ENCODE measurements around the gene COG4.

DNA sequence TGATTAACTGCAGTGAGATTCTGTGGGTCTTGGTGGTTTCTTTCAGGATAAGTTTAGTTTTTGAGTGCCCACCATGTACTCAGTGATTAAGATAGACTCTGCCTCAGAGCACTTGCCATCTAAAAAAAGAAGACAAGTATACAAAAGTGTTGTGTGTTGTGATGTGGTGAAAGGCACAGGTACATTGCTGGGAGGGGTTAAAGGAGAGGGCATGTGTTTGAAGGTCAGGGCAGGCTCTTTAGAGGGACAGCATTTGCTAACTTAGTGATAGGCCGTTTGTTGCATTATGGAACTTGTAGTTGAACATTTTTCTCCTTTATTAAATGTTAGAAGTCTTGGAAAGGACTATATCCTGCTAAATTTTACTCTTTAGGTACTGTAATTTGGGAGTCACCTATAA is 26.7 kb upstream of the COG4 start:
- TF ChIP-seq, protein P1, sequence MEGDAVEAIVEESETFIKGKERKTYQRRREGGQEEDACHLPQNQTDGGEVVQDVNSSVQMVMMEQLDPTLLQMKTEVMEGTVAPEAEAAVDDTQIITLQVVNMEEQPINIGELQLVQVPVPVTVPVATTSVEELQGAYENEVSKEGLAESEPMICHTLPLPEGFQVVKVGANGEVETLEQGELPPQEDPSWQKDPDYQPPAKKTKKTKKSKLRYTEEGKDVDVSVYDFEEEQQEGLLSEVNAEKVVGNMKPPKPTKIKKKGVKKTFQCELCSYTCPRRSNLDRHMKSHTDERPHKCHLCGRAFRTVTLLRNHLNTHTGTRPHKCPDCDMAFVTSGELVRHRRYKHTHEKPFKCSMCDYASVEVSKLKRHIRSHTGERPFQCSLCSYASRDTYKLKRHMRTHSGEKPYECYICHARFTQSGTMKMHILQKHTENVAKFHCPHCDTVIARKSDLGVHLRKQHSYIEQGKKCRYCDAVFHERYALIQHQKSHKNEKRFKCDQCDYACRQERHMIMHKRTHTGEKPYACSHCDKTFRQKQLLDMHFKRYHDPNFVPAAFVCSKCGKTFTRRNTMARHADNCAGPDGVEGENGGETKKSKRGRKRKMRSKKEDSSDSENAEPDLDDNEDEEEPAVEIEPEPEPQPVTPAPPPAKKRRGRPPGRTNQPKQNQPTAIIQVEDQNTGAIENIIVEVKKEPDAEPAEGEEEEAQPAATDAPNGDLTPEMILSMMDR (IDR thresholded peaks at IDR 0.05; ENCODE audit: low read depth, low read length), result no peak
- no peak for TF ChIP-seq POLR2A (IDR thresholded peaks at IDR 0.05; ENCODE audit: extremely low read depth, insufficient read length)

Data from NB4 (cell line).